ENCODE measurements around the gene DOCK2. TPM values are rescaled to one million over a fixed set of nuclear protein-coding genes. Genes with fewer than 3 reads are reported as not detected.

The DOCK2 gene
- total and polyA plus RNA-seq, 9 of the 15 experiments (the other 6 are each of a cell fraction or from before 2014, with no cell fraction given): 4.5 to 42.6 (median 20.5) TPM

DNA sequence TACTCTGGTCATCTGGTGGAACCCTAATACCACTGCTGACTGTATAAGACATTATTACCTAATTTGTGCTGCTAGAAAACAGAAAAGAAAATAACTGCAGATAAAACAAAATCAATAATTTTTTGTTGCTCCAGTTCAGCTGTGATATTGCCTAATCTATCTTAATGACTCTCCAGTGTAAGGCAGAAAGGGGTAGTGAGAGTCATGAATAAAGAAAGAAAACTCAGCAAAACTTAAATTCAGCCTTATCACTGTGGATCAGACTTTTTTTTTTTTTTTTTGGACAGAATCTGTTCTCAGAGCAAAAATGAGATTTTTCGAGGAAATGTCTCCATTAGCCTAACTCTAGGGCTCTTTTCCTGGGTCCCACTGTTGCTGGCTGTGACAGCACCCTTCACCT, 1.1 kb upstream of the DOCK2 start:
- H4K20me1 ChIP-seq (replicated peaks; ENCODE audit: control insufficient read depth, insufficient read depth, low read length): no peaks in the 10 kb centered on the region
- TF ChIP-seq, protein P1, sequence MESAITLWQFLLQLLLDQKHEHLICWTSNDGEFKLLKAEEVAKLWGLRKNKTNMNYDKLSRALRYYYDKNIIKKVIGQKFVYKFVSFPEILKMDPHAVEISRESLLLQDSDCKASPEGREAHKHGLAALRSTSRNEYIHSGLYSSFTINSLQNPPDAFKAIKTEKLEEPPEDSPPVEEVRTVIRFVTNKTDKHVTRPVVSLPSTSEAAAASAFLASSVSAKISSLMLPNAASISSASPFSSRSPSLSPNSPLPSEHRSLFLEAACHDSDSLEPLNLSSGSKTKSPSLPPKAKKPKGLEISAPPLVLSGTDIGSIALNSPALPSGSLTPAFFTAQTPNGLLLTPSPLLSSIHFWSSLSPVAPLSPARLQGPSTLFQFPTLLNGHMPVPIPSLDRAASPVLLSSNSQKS (CRISPR knock-in tag; IDR thresholded peaks at IDR 0.05): no peak
- TF ChIP-seq, protein P2, sequence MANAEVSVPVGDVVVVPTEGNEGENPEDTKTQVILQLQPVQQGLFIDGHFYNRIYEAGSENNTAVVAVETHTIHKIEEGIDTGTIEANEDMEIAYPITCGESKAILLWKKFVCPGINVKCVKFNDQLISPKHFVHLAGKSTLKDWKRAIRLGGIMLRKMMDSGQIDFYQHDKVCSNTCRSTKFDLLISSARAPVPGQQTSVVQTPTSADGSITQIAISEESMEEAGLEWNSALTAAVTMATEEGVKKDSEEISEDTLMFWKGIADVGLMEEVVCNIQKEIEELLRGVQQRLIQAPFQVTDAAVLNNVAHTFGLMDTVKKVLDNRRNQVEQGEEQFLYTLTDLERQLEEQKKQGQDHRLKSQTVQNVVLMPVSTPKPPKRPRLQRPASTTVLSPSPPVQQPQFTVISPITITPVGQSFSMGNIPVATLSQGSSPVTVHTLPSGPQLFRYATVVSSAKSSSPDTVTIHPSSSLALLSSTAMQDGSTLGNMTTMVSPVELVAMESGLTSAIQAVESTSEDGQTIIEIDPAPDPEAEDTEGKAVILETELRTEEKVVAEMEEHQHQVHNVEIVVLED (CRISPR knock-in tag; IDR thresholded peaks at IDR 0.05): no peak
- no peak for TF ChIP-seq CHCHD3 (CRISPR knock-in tag; IDR thresholded peaks at IDR 0.05)
- TF ChIP-seq ZNF384 (IDR thresholded peaks at IDR 0.05; ENCODE audit: low read depth, low read length): no peak
- TF ChIP-seq SMARCA4 (IDR thresholded peaks at IDR 0.05): no peak
- no peak for TF ChIP-seq MEF2D (tag; conservative IDR thresholded peaks at IDR 0.05; ENCODE audit: low read depth)
- TF ChIP-seq HLTF (IDR thresholded peaks at IDR 0.05): no peak
- TF ChIP-seq, protein P3, sequence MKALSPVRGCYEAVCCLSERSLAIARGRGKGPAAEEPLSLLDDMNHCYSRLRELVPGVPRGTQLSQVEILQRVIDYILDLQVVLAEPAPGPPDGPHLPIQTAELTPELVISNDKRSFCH (CRISPR knock-in tag; IDR thresholded peaks at IDR 0.05): no peak
- TF ChIP-seq, protein P3 (tag; IDR thresholded peaks at IDR 0.05): no peak
- no peak for TF ChIP-seq IRF2 (CRISPR knock-in tag; IDR thresholded peaks at IDR 0.05)
- no peak for TF ChIP-seq CAMTA2 (CRISPR knock-in tag; conservative IDR thresholded peaks at IDR 0.05)
- TF ChIP-seq, protein P4, sequence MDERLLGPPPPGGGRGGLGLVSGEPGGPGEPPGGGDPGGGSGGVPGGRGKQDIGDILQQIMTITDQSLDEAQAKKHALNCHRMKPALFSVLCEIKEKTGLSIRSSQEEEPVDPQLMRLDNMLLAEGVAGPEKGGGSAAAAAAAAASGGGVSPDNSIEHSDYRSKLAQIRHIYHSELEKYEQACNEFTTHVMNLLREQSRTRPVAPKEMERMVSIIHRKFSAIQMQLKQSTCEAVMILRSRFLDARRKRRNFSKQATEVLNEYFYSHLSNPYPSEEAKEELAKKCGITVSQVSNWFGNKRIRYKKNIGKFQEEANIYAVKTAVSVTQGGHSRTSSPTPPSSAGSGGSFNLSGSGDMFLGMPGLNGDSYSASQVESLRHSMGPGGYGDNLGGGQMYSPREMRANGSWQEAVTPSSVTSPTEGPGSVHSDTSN (CRISPR knock-in tag; IDR thresholded peaks at IDR 0.05; ENCODE audit: low read depth): no peak
- TF ChIP-seq, protein P4 (tag; conservative IDR thresholded peaks at IDR 0.05; ENCODE audit: low read depth): no peak
- TF ChIP-seq ZNF12 (CRISPR knock-in tag; IDR thresholded peaks at IDR 0.05): no peak
- no peak for TF ChIP-seq NONO (IDR thresholded peaks at IDR 0.05; ENCODE audit: low read depth in 2 of 2, low read length in 1 of 2)
- no peak for TF ChIP-seq RBBP5 (IDR thresholded peaks at IDR 0.05; ENCODE audit: borderline replicate concordance, insufficient read depth, low read length, poor library complexity, severe bottlenecking)
- FAIRE-seq: no peak
- POLR2A ChIA-PET: interaction anchor here (0.7 kb wide), 1 partner anchor 223 kb away, joined by 3 read pairs; no protein-coding TSS in a partner anchor
- WGBS (ENCODE audit: insufficient coverage, low coverage, missing lambda C conversion rate): 13% methylated on average over 1 of the region's 1 CpG
- in situ Hi-C loops (cut with MboI) (no loop called here), intact Hi-C loops (cut with micrococcal nuclease) (no loop called here)
- ATAC-seq: no peak
- CTCF ChIA-PET (ENCODE audit: low intra/inter-chr PET ratio): no interaction called here
- no peaks in the 10 kb centered on the region for H3K27me3 ChIP-seq (ENCODE audit: control insufficient read depth in 2 of 2, insufficient read depth in 2 of 2, low read length in 2 of 2)
- no peak overlapping the region for H3K4me2 ChIP-seq (ENCODE audit: insufficient read depth, low read length)
- peaks cover 0 to 16% of the 10 kb centered on the region in 2 experiments; a peak in 3 of 5 replicates for H3K4me1 ChIP-seq (replicated peaks in 1 of 2; ENCODE audit: control insufficient read depth in 2 of 2, insufficient read depth in 2 of 2, low read length in 2 of 2)
- DNase-seq (ENCODE audit: extremely low read depth in 1 of 4, low spot score in 3 of 4): no peak
- H3K36me3 ChIP-seq (ENCODE audit: control insufficient read depth, insufficient read depth, low read length): no peaks in the 10 kb centered on the region; the same call in 2 of the 3 replicates
- H3K9ac ChIP-seq (ENCODE audit: insufficient read depth in 1 of 2, low read depth in 2 of 2, low read length in 2 of 2): no peak overlapping the region
- H3K4me3 ChIP-seq: no peak overlapping the region
- H3K9me1 ChIP-seq (ENCODE audit: control insufficient read depth, insufficient read depth, low read length): no peaks in the 10 kb centered on the region
- H2AFZ ChIP-seq (ENCODE audit: low read depth, low read length): no peak overlapping the region
- H3K27ac ChIP-seq (ENCODE audit: extremely low read depth, low read depth, low read length): no peak overlapping the region
- peaks cover 6% of the 10 kb centered on the region; the same call in 1 of the 2 replicates for H3K9me3 ChIP-seq (replicated peaks; ENCODE audit: control insufficient read depth, insufficient read depth, low read depth, low read length)
- no TSS peak for BruUV-seq (replicated peaks)
- H3K79me2 ChIP-seq (ENCODE audit: control insufficient read depth, insufficient read depth, low read length): no peaks in the 10 kb centered on the region; the same call in 2 of the 3 replicates

All from K562 (cell line).